BE2C (cell line): ENCODE results near the gene SEZ6. TPM values are rescaled to one million over a fixed set of nuclear protein-coding genes. Genes with fewer than 3 reads are reported as not detected.
A peak's percentile ranks its signal among the peaks of the same experiment; 100 is the strongest.

ENCODE experiments used
- DNase-seq: peaks from one replicate; pipeline ENCODE4 v3.0.0-alpha.2; 2020
- H3K27me3 ChIP-seq: fragments of 250-450 bp; sonication (Bioruptor Pico); 2 replicates; pipeline ENCODE4 v1.5.1; 2020; ENCODE audit warnings: mild to moderate bottlenecking
- H3K36me3 ChIP-seq: fragments of 250-450 bp; sonication (Bioruptor Pico); 2 replicates; pipeline ENCODE4 v1.5.1; 2020; ENCODE audit warnings: mild to moderate bottlenecking
- H3K4me1 ChIP-seq: fragments of 250-450 bp; sonication (Bioruptor Pico); 2 replicates; pipeline ENCODE4 v1.5.1; 2020
- H3K4me3 ChIP-seq: 2 replicates; pipeline ENCODE4 v1.5.1; 2011; ENCODE audit warnings: low read depth, low read length
- H3K9me3 ChIP-seq: fragments of 250-450 bp; sonication (Bioruptor Pico); 2 replicates; pipeline ENCODE4 v1.5.1; 2020
- polyA plus RNA-seq: library from polyadenylated mRNA; unstranded; fragments of >200 nt; gene quantifications from one replicate; pipeline ENCODE4 v1.2.1, GENCODE V29; 2012; ENCODE audit warnings: low read depth, missing spikeins; ENCODE audit not compliant: insufficient read length, insufficient read depth
- TF ChIP-seq, protein P1 (sequence below): IDR thresholded peaks from 2 replicates; pipeline ENCODE4 v1.5.1; 2012; ENCODE audit warnings: mild to moderate bottlenecking, low read depth, low read length

Gene SEZ6, protein sequence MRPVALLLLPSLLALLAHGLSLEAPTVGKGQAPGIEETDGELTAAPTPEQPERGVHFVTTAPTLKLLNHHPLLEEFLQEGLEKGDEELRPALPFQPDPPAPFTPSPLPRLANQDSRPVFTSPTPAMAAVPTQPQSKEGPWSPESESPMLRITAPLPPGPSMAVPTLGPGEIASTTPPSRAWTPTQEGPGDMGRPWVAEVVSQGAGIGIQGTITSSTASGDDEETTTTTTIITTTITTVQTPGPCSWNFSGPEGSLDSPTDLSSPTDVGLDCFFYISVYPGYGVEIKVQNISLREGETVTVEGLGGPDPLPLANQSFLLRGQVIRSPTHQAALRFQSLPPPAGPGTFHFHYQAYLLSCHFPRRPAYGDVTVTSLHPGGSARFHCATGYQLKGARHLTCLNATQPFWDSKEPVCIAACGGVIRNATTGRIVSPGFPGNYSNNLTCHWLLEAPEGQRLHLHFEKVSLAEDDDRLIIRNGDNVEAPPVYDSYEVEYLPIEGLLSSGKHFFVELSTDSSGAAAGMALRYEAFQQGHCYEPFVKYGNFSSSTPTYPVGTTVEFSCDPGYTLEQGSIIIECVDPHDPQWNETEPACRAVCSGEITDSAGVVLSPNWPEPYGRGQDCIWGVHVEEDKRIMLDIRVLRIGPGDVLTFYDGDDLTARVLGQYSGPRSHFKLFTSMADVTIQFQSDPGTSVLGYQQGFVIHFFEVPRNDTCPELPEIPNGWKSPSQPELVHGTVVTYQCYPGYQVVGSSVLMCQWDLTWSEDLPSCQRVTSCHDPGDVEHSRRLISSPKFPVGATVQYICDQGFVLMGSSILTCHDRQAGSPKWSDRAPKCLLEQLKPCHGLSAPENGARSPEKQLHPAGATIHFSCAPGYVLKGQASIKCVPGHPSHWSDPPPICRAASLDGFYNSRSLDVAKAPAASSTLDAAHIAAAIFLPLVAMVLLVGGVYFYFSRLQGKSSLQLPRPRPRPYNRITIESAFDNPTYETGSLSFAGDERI
- polyA plus RNA-seq = 74.4 TPM

DNA sequence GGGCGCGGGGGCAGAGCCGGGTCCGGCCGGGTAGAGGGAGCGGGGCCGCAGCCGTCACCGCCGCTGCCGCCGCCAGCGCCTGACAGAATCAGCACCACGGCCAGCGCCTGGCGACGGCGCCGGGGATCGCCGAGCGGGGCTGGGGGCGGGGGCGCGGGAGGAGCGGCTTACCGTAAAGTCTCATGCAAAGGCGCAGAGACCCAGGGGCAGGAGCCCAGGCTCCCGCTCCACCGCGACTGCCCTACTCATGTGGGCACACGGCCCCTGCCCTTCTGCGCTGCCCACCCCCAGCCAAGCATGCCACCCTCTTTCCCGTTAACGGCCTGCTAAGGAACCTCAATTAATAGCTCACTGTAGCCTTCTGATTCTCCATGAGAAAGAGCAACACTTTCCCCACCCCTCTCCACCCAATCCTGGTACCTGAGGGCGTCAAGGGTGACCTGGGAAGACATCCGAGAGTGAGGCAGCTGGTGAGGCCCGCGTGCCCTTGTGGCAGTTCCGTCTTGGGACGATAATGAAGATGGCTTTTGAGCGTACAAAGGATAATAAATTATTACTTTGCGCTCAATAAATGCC lies at the start of gene SEZ6:
Gene SEZ6 (minus strand): TSS at position 98 of the 576 bp plus-strand sequence. CDS start 164 bp downstream, outside the sequence.
- TF ChIP-seq, protein P1, sequence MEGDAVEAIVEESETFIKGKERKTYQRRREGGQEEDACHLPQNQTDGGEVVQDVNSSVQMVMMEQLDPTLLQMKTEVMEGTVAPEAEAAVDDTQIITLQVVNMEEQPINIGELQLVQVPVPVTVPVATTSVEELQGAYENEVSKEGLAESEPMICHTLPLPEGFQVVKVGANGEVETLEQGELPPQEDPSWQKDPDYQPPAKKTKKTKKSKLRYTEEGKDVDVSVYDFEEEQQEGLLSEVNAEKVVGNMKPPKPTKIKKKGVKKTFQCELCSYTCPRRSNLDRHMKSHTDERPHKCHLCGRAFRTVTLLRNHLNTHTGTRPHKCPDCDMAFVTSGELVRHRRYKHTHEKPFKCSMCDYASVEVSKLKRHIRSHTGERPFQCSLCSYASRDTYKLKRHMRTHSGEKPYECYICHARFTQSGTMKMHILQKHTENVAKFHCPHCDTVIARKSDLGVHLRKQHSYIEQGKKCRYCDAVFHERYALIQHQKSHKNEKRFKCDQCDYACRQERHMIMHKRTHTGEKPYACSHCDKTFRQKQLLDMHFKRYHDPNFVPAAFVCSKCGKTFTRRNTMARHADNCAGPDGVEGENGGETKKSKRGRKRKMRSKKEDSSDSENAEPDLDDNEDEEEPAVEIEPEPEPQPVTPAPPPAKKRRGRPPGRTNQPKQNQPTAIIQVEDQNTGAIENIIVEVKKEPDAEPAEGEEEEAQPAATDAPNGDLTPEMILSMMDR = 0 out of 2 replicates have a peak, but pooled peaks have one; percentile 5

DNA sequence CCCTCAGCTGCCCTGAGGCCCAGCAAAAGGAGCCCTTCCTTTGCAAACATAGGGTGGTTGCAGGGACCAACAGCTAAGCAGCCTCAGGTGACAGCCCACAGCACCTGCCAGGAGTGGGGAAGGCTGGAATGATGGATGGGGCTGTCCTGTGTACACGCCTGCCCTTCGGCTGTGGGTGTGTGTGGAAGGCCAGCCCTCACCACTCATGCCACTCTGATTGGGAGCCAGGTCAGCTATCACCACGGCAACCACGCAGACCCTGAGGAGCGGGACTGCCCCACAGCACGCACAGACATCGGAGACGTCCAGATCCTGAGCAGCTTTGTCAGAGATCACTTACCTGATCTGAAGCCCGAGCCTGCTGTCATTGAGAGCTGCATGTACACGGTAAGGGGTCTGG lies 49.0 kb upstream of the SEZ6 start:
- DNase-seq = peak; percentile 55
- Histone ChIP-seq H3K27me3 (no peaks in the 10 kb centered on the region), H3K4me1 (peaks cover 17% of the 10 kb centered on the region), H3K4me3 (no peak overlapping the region), H3K9me3 (no peaks in the 10 kb centered on the region), H3K36me3 (no peaks in the 10 kb centered on the region)
- TF ChIP-seq, protein P1 = no peak

More for the DNA sequence above, at the start of gene SEZ6:
- peak; percentile 81 for DNase-seq
- H3K4me1 ChIP-seq = no peaks in the 10 kb centered on the region
- no peaks in the 10 kb centered on the region for H3K9me3 ChIP-seq
- H3K27me3 ChIP-seq = no peaks in the 10 kb centered on the region
- peak within 1 kb of the TSS; percentile 60 for H3K4me3 ChIP-seq
- no peaks in the 10 kb centered on the region for H3K36me3 ChIP-seq

DNA sequence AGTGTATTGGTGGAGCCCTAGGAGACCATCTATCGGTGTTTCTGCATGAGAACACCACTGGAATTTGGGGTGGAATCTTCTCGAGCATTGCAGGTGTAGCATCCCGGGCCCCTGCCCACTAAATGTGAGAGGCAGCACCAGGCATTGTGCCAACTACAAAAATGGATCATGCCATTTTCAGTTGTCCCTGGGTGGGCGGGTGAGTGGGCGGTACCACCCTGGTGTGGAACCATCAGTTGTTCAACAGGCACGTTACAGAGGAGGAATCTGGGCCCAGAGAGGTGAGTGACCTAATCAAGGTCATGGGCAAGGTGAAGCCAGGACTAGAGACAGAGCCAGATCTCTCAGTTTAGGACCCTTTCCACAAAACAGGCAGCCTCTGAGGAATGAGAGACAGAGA lies 45.9 kb upstream of the SEZ6 start:
- TF ChIP-seq, protein P1 = no peak
- DNase-seq = no peak
- no peaks in the 10 kb centered on the region for H3K27me3 ChIP-seq
- peaks cover 31% of the 10 kb centered on the region for H3K4me1 ChIP-seq
- H3K9me3 ChIP-seq = no peaks in the 10 kb centered on the region
- no peaks in the 10 kb centered on the region for H3K36me3 ChIP-seq
- H3K4me3 ChIP-seq = no peak overlapping the region

DNA sequence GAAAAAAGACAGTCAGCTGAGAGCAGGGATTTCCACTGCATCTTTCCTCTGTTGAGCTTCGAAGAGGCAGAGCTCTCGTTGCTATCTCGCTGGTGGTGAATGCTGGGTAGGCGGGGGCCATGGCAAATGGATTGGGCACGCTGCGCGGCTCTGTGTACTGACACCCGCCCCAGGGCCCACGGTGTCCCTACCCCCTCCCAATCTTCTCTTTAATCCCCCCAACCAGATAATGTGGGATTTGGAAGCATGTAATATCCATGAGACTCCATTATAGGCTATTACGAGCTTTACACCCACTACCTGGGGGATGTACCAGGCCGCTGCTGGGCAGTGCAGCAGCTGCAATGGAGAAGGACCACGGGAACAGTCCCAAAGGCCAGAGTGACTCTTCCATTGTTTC lies 45.4 kb upstream of the SEZ6 start:
- peaks cover 31% of the 10 kb centered on the region for H3K4me1 ChIP-seq
- TF ChIP-seq, protein P1 = no peak
- no peaks in the 10 kb centered on the region for H3K36me3 ChIP-seq
- no peak for DNase-seq
- H3K4me3 ChIP-seq = no peak overlapping the region
- no peaks in the 10 kb centered on the region for H3K9me3 ChIP-seq
- H3K27me3 ChIP-seq = no peaks in the 10 kb centered on the region

DNA sequence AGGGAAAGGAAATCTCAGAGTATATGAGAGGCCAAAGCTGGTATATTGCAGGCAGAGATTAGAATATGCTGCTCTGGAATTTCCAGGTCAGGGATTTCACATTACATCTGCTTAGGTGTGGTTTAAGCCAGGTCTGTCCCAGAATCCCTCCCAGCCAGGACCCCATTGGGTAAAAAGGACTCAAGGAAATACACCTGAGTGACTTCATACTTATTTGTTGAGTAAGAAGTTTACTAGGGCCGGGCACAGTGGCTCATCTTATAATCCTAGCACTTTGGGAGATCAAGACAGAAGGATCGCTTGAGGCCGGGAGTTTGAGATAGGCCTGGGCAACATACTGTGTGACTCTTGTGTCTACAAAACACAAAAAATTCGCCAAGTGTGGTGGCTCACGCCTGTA lies 44.3 kb upstream of the SEZ6 start:
- Histone ChIP-seq H3K27me3 (no peaks in the 10 kb centered on the region), H3K9me3 (no peaks in the 10 kb centered on the region), H3K4me1 (peaks cover 30% of the 10 kb centered on the region), H3K4me3 (no peak overlapping the region), H3K36me3 (no peaks in the 10 kb centered on the region)
- no peak for DNase-seq
- TF ChIP-seq, protein P1 = no peak
